HG03039 (cell line): ENCODE measurements around the gene CLOCK.

Experiments used
- ATAC-seq: cut with Tn5 transposase; IDR thresholded peaks from one replicate; pipeline ENCODE4 v1.9.1; 2021; ENCODE audit warnings: mild to moderate bottlenecking, moderate library complexity; ENCODE audit not compliant: unreplicated experiment

Gene CLOCK

DNA sequence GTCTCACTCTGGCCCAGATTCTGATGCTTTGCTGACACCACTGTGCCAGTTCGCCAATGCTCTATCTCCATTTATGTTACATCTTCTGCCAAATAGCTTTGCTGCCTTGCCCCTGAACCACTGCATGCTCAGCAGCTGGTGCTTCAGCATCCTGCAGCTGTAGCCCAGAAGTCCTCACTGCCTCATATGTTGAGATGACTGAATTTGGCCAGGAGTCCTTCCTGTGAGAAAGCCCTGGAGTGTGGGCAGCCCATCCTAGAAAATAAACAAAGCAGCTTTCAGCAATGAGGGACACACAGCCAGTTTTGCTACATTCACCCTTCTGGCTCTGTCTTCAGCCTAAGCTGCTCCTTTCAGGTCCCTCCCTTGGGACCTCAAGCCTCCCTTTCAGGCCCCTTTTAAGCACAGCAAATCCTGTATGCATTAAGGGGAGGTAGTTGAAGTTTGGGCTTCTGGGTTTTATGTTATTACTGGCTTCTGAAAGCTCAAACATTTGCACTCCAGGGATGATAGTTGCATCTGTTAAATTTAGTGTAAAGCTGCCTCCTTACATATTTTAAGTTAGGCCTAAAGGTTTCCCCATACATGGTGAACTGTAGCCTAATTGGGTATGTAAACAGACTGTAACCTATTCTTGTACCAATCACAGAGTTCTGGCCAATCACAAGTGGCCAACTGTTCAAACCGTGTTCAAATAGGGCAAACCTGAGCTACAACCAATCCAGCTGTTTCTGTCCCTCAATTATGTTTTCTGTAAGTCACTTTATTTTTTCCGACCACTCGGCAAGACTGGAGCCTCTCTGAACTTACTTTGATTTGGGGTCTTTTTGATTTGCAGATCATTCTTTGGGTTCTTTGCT is 153.0 kb downstream of the CLOCK start:
- no peak for ATAC-seq

DNA sequence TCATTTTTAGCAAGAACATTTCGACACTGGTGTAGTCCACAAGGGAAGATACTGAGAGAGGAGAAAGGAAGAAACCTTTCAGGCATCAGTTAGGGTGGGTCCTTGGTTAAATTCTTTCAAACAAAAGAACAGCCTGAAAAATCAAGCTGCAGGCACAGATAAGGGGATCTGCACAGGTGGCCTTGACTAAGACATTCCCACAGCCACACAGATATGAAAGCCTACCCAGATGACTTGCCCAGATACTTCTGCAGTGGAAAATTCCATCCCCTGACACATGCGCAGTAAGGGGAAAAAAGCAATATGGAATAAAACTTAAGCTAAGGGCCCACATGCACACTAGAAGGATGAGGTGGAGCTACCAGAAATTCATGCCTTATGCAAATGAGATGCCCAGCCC is 159.9 kb downstream of the CLOCK start:
- ATAC-seq: no peak

DNA sequence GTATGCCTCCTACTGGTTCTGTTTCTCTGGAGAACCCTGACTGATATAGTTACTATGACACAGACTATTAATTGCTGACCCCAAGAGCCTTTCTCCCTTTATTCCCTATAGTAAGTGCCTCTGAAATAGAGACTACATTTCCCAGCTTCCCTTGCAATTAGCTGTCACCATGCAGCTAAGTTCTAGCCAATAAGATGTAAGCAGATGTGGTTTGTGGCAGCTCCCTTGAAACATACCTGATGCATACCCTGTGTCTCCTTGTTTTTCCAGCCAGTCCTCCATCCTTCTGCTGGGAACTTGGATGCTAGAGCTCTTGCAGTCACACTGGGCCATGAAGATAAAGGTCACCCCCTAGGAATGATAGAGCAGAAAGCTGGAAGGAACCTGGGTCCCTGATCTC is 160.6 kb downstream of the CLOCK start:
- no peak for ATAC-seq

DNA sequence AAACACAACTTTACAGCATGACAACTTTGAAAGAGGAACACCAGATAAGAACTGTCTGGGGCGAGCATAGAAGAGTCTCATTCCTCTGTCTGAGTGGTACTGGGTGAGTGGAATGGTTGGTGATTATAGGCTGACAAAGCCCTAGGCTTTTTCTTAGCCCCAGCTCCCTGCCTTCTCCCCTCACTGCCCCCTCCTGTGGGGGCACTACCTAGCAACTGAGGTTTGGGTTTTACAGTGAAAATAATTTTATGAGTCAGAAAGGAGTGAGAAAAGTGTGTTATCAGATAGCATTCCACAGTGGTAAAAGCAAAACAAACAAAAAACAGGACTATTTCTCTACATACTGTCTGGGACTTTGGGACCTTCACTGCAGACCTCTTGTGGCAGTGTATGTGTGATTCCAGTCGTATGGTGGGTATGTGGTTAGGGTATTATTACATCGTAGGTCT is 161.5 kb downstream of the CLOCK start:
- no peak for ATAC-seq

DNA sequence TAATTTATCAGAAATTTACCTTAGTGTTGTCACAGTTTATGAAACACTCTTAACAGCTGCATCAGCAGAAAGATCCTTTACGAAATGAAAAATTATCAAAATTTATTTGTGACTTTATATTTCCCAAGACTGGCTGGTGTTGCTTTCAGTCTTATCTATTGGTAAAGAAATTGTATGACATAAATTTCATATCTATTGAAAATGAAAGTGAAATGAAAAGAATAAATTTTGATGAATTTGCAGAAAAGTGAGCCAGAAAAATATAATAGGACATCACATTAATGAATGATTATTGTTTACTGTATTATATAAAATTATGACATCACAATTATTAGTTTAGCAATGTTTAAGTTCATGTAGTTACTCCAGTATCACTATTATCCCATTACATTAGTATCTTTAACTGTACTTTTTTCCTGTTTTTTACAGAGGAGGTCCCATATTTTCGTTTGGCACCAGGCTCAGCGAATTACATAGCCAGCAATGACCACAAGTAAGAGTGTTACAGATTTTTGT is 164.2 kb downstream of the CLOCK start:
- no peak for ATAC-seq

DNA sequence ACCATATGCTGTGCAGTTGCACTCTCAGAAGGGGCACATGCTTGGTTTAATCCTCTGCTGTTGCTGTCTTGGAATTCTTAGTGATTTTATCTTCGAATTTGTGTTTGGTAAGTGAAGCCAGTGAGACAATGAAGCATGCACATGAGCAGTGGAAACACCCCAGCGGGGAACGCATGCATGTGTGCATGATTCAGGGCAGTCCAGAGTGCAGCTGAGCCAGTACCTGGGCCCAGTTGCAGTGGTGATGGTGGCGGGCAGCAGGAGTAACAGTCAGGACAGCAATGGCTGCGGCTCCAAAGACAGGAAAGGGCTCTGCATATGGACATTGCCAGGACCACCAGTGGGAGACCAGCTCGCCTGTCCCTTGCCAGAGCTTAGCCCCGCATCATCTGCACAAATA is 165.2 kb downstream of the CLOCK start:
- ATAC-seq: no peak

DNA sequence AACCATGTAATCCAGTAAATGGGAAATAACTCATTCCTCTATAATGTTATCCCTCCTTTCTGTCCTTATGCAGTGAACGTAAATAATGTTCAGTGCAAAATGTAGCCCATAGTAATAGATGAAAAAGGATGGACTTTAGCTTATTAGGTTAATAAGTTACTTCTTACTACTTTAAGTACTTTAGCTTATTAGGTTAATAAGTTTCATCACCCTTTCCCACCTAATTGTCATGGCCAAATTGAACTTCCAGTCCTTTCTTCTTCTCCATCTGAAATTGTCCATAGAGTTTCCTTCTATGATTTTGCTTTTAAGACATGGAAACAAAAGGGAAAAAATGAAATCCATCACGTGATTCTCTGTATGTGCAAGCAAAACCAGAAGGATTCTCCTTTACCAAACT is 166.1 kb downstream of the CLOCK start:
- no peak for ATAC-seq

DNA sequence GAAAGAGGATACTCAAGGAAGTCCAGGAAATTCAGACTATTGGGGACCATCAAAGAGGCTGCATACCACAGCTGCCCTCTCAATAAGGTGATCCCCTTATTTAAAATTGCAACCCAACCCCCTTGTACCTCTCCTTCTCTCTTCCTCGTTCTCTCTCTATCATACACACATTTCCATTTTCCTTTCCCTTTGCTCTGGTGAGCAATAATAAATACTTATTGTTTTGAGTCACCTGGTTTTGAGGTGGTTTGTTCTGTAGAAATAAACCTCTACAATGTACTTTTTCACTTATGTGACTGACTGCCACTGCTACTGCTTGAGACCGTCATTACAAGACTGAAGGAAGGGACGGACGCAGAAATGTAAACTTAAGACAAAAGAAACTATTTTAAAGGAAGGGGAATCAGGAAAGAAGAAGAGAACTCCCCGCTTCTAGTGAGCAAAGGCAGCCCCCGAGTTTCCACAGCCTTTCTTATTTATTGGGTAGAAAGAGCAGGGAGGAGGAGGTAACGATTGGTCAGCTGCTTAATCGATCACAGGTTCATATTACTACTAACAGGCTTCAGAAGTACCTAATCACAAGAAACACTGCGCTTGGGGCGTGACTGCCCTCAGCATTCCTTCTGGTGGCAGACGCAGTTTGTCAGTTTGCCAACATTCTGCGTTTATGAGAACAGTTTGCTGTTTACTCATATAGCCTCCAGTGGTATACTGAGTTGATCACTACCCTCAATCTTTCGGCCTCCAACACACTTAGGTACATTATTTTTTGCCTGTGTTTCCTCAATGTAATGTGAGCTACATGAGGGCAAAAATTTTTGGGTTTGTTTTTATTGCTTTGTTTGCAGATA is 167.9 kb downstream of the CLOCK start:
- ATAC-seq: no peak
